Stimulated activated CD8-positive, alpha-beta memory T cell treated with anti-CD3 and anti-CD28 coated beads, Interleukin-4, amount 100 ng/mL, for 4 hours (primary cell): ENCODE results near the gene SNX27.
"Not testable (repeated sequence)": the region's sequence is repeated elsewhere in the genome, so short reads cannot be mapped to it uniquely, and the experiment has no call there.

ENCODE experiments used
- DNase-seq, 2 donors: peaks; one replicate each; pipeline ENCODE4 v3.0.0-alpha.2; 2020; ENCODE audit warnings: low read depth in 2 of 2, low spot score in 1 of 2

SNX27 gene

GRCh38 chr1:151720125-151720524, 108.3 kb downstream of the SNX27 start:
- DNase-seq: no peak

- DNase-seq: no peak
These were observed 108.7 kb downstream of the SNX27 start for GRCh38 chr1:151720554-151720953.

- DNase-seq: no peak
These were observed 109.3 kb downstream of the SNX27 start, which contains the start of gene RIIAD1 for GRCh38 chr1:151720974-151721787. Gene RIIAD1 (plus strand): TSS chr1:151721522. CDS start chr1:151721537, 15 bp downstream.

GRCh38 chr1:151721788-151722510, 110.1 kb downstream of the SNX27 start:
- DNase-seq: no peak

GRCh38 chr1:151723726-151724370, 112.0 kb downstream of the SNX27 start:
- no peak for DNase-seq

- DNase-seq: no peak
These were observed 116.6 kb downstream of the SNX27 start for GRCh38 chr1:151728151-151729054.

GRCh38 chr1:151729157-151729965, 117.5 kb downstream of the SNX27 start:
- no peak for DNase-seq

GRCh38 chr1:151729966-151730291, 118.1 kb downstream of the SNX27 start:
- DNase-seq: no peak

GRCh38 chr1:151733126-151733525, 121.3 kb downstream of the SNX27 start:
- DNase-seq: no peak

- not testable (repeated sequence) for DNase-seq
These were observed 122.1 kb downstream of the SNX27 start for GRCh38 chr1:151733995-151734394.

- no peak for DNase-seq
These were observed 125.2 kb downstream of the SNX27 start for GRCh38 chr1:151737026-151737425.

GRCh38 chr1:151737479-151737878, 125.6 kb downstream of the SNX27 start:
- DNase-seq: no peak

- DNase-seq: no peak
These were observed 127.9 kb downstream of the SNX27 start for GRCh38 chr1:151739590-151740355.

- no peak for DNase-seq
These were observed 129.7 kb downstream of the SNX27 start for GRCh38 chr1:151741516-151741915.
